ENCODE measurements around the gene FBXW4. TPM values are rescaled to one million over a fixed set of nuclear protein-coding genes. Genes with fewer than 3 reads are reported as not detected.

The FBXW4 gene
- total RNA-seq, 1 experiment from 2014 or later: 38.2 TPM

GRCh38 chr10:101725296-101726114, 30.5 kb upstream of the FBXW4 start:
- H3K27ac ChIP-seq: no peak overlapping the region

GRCh38 chr10:101724446-101724845, 29.5 kb upstream of the FBXW4 start:
- no peaks in the 10 kb centered on the region for H3K79me2 ChIP-seq (ENCODE audit: low read depth)
- no peak overlapping the region for H3K27ac ChIP-seq
- no peak overlapping the region for H3K4me2 ChIP-seq
- ChIA-PET CTCF (no interaction called here), POLR2A (ENCODE audit: unreplicated experiment) (no interaction called here)
- no peaks in the 10 kb centered on the region for H3K36me3 ChIP-seq (ENCODE audit: low read depth)
- no peaks in the 10 kb centered on the region for H3K27me3 ChIP-seq (ENCODE audit: insufficient read depth, low read depth)
- DNase-seq: no peak
- H3K4me3 ChIP-seq: no peak overlapping the region
- H3K4me1 ChIP-seq (replicated peaks; ENCODE audit: insufficient read depth): no peaks in the 10 kb centered on the region
- no peaks in the 10 kb centered on the region for H3F3A ChIP-seq (ENCODE audit: insufficient read depth, low read depth)
- intact Hi-C loops (cut with micrococcal nuclease; ENCODE audit: unreplicated experiment): no loop called here
- no peaks in the 10 kb centered on the region for H3K9me2 ChIP-seq (ENCODE audit: insufficient read depth)
- no TSS peak for BruUV-seq (replicated peaks)
- H2AFZ ChIP-seq: no peak overlapping the region
- TF ChIP-seq EZH2 (IDR thresholded peaks at IDR 0.05; ENCODE audit: low read depth): no peak
- TF ChIP-seq CTCF (conservative IDR thresholded peaks at IDR 0.05): no peak
- H3K9me3 ChIP-seq (ENCODE audit: insufficient read depth, low read depth): no peaks in the 10 kb centered on the region
- H4K20me1 ChIP-seq (ENCODE audit: insufficient read depth): no peaks in the 10 kb centered on the region

More at GRCh38 chr10:101725296-101726114, 30.5 kb upstream of the FBXW4 start:
- ChIA-PET CTCF (no interaction called here), POLR2A (ENCODE audit: unreplicated experiment) (interaction anchor here (0.6 kb wide), 1 partner anchor 32 kb away, joined by 3 read pairs; no protein-coding TSS in a partner anchor)
- no TSS peak for BruUV-seq (replicated peaks)
- Histone ChIP-seq H3K9me3 (ENCODE audit: insufficient read depth, low read depth) (no peaks in the 10 kb centered on the region), H2AFZ (no peak overlapping the region), H4K20me1 (ENCODE audit: insufficient read depth) (no peaks in the 10 kb centered on the region), H3K4me1 (replicated peaks; ENCODE audit: insufficient read depth) (no peaks in the 10 kb centered on the region), H3K4me2 (no peak overlapping the region), H3K4me3 (no peak overlapping the region), H3K79me2 (ENCODE audit: low read depth) (no peaks in the 10 kb centered on the region), H3K36me3 (ENCODE audit: low read depth) (no peaks in the 10 kb centered on the region), H3K27me3 (ENCODE audit: insufficient read depth, low read depth) (no peaks in the 10 kb centered on the region), H3K9me2 (ENCODE audit: insufficient read depth) (no peaks in the 10 kb centered on the region), H3F3A (ENCODE audit: insufficient read depth, low read depth) (no peaks in the 10 kb centered on the region)
- TF ChIP-seq CTCF (conservative IDR thresholded peaks at IDR 0.05) (no peak), EZH2 (IDR thresholded peaks at IDR 0.05; ENCODE audit: low read depth) (no peak)
- no peak for DNase-seq
- intact Hi-C loops (cut with micrococcal nuclease; ENCODE audit: unreplicated experiment): no loop called here

- no peak overlapping the region for H3K4me3 ChIP-seq
- BruUV-seq (replicated peaks): no TSS peak
- no peaks in the 10 kb centered on the region for H3K27me3 ChIP-seq (ENCODE audit: insufficient read depth, low read depth)
- no peaks in the 10 kb centered on the region for H3K36me3 ChIP-seq (ENCODE audit: low read depth)
- H3F3A ChIP-seq (ENCODE audit: insufficient read depth, low read depth): no peaks in the 10 kb centered on the region
- H3K4me2 ChIP-seq: no peak overlapping the region
- no peaks in the 10 kb centered on the region for H3K4me1 ChIP-seq (replicated peaks; ENCODE audit: insufficient read depth)
- no peak for DNase-seq
- intact Hi-C loops (cut with micrococcal nuclease; ENCODE audit: unreplicated experiment): no loop called here
- no peaks in the 10 kb centered on the region for H3K9me2 ChIP-seq (ENCODE audit: insufficient read depth)
- no peaks in the 10 kb centered on the region for H4K20me1 ChIP-seq (ENCODE audit: insufficient read depth)
- no peaks in the 10 kb centered on the region for H3K79me2 ChIP-seq (ENCODE audit: low read depth)
- POLR2A ChIA-PET (ENCODE audit: unreplicated experiment): no interaction called here
- CTCF ChIA-PET: no interaction called here
- TF ChIP-seq EZH2 (IDR thresholded peaks at IDR 0.05; ENCODE audit: low read depth) (no peak), CTCF (conservative IDR thresholded peaks at IDR 0.05) (no peak)
- no peak overlapping the region for H3K27ac ChIP-seq
- H2AFZ ChIP-seq: no peak overlapping the region
- H3K9me3 ChIP-seq (ENCODE audit: insufficient read depth, low read depth): no peaks in the 10 kb centered on the region
Observed at GRCh38 chr10:101723176-101723575, 28.2 kb upstream of the FBXW4 start.
